Fibroblast of lung (primary cell): Measurements from ENCODE around the gene IER5L. TPM values are rescaled to one million over a fixed set of nuclear protein-coding genes. Genes with fewer than 3 reads are reported as not detected.

Experiments used
- DNase-seq, 2 donors: peaks; one replicate each; pipeline versions ENCODE4 v3.0.0 to v3.0.0-alpha.2; 2010; ENCODE audit warnings: low read depth in 2 of 2
- H2AFZ ChIP-seq: 2 replicates; pipeline ENCODE4 v1.5.1; 2012; ENCODE audit warnings: low read length, control low read depth, inconsistent platforms
- H3K27ac ChIP-seq: 2 replicates; pipeline ENCODE4 v1.5.1; 2011; ENCODE audit warnings: low read length, control low read depth; ENCODE audit not compliant: insufficient read depth
- H3K27me3 ChIP-seq: 2 replicates; pipeline ENCODE4 v1.5.1; 2011; ENCODE audit warnings: mild to moderate bottlenecking, low read length; ENCODE audit not compliant: control insufficient read depth, insufficient read depth
- H3K36me3 ChIP-seq: 2 replicates; pipeline ENCODE4 v1.5.1; 2011; ENCODE audit warnings: low read length; ENCODE audit not compliant: control insufficient read depth, insufficient read depth
- H3K4me1 ChIP-seq: 2 replicates; pipeline ENCODE4 v1.5.1; 2011; ENCODE audit warnings: low read length; ENCODE audit not compliant: control insufficient read depth, insufficient read depth; ENCODE audit errors: extremely low read depth
- H3K4me2 ChIP-seq: 2 replicates; pipeline ENCODE4 v1.5.1; 2011; ENCODE audit warnings: low read length, control low read depth; ENCODE audit not compliant: insufficient read depth; ENCODE audit errors: extremely low read depth
- H3K4me3 ChIP-seq, 4 experiments: fragments of 200-600 bp in 1 of 4; sonication (generic) in 1 of 4; replicated peaks in 1 of 4; 2 replicates each; pipeline ENCODE4 v1.5.1; 2011 to 2016; ENCODE audit warnings: low read length in 4 of 4, low read depth in 3 of 4, mild to moderate bottlenecking in 3 of 4, control low read depth in 2 of 4, inconsistent platforms in 1 of 4, mixed read lengths in 1 of 4; ENCODE audit not compliant: insufficient read depth in 1 of 4; ENCODE audit errors: control extremely low read depth in 1 of 4
- H3K79me2 ChIP-seq: 2 replicates; pipeline ENCODE4 v1.5.1; 2012; ENCODE audit warnings: mild to moderate bottlenecking, low read length, inconsistent platforms; ENCODE audit not compliant: control insufficient read depth, insufficient read depth
- H3K9ac ChIP-seq: 2 replicates; pipeline ENCODE4 v1.5.1; 2011; ENCODE audit warnings: mild to moderate bottlenecking, low read length, control low read depth; ENCODE audit not compliant: insufficient read depth
- H3K9me3 ChIP-seq: 2 replicates; pipeline ENCODE4 v1.5.1; 2012; ENCODE audit warnings: low read depth, low read length; ENCODE audit not compliant: control insufficient read depth, insufficient read depth
- H4K20me1 ChIP-seq: 2 replicates; pipeline ENCODE4 v1.5.1; 2011; ENCODE audit warnings: low read length; ENCODE audit not compliant: control insufficient read depth, insufficient read depth; ENCODE audit errors: extremely low read depth
- EZH2 ChIP-seq: IDR thresholded peaks from 2 replicates; pipeline ENCODE4 v1.5.1; 2012; ENCODE audit warnings: low read length, control low read depth, mild to moderate bottlenecking; ENCODE audit errors: missing control alignments
- polyA plus RNA-seq, 2 donors: library from polyadenylated mRNA; depleted of rRNA in 1 of 2; stranded (reverse) in 1 of 2; unstranded in 1 of 2; fragments of >200 nt; gene quantifications; 2 replicates each; pipeline ENCODE4 v1.2.1, GENCODE V29; 2011 to 2012; ENCODE audit warnings: missing spikeins in 1 of 2
- total RNA-seq: library from RNA; depleted of rRNA; stranded (reverse); fragments of >200 nt; gene quantifications from 2 replicates; pipeline ENCODE4 v1.2.1, GENCODE V29; 2014
- TF ChIP-seq, protein P1 (sequence below), 2 donors: IDR thresholded peaks in 1 of 2; conservative IDR thresholded peaks in 1 of 2; 1 replicate in 1 of 2; 2 replicates in 1 of 2; pipeline ENCODE4 v1.5.1; 2011 to 2012; ENCODE audit warnings: low read length in 2 of 2, control low read depth in 1 of 2, inconsistent platforms in 1 of 2, low read depth in 1 of 2, mild to moderate bottlenecking in 1 of 2

Gene IER5L
- total and polyA plus RNA-seq, 2 donors (not counting 1 experiment from before 2014, with no cell fraction given) = 9.2 to 71.5 TPM

DNA sequence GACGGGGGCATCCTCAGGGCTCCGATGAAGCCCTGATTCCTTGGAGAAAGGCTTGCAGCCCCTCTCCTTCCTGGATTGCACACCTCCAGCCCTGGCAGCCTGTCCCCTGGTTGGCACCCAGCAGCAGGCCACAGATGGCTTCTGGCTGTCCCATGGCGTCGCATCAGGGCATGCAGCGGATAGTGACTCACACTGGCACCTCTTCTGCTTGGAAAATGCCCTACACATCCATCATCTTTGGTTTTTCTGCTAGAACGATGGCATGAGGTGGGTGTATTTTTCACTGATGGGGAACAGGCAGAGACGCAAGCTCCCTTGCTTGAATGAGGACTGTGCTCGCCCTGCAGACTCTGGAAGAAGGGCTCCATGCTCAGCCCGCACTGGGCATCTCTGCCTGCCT, 23.2 kb upstream of the IER5L start:
- Histone ChIP-seq H3K79me2 (no peaks in the 10 kb centered on the region), H3K9me3 (no peaks in the 10 kb centered on the region), H3K9ac (no peak overlapping the region), H2AFZ (no peak overlapping the region), H3K4me3 (no peak overlapping the region), H3K4me2 (no peak overlapping the region), H3K36me3 (no peaks in the 10 kb centered on the region), H3K4me1 (peaks cover 10% of the 10 kb centered on the region), H3K27ac (no peak overlapping the region), H3K27me3 (no peaks in the 10 kb centered on the region), H4K20me1 (no peaks in the 10 kb centered on the region)
- DNase-seq = no peak
- TF ChIP-seq EZH2 = no peak

DNA sequence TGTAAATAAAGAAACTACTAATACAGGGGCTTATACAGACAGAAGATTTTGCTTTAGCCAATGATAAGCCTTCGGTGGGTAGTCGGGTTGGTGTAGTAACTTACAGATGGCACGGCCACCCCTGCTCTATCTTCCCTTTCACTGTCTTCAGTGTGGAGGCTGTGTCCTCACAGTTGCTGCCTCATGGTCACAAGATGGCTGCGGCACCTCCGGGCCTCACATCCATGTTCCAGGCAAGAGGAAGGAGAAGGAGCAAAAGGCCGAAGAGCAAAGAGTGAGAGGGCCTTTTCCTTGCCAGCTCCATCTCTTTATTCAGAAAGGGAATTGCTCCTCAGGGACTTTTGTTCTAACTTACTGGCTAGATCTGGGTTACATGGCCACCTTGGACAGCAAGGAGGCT, 22.2 kb upstream of the IER5L start:
- H3K36me3 ChIP-seq = no peaks in the 10 kb centered on the region
- H2AFZ ChIP-seq = no peak overlapping the region
- no peak overlapping the region for H3K9ac ChIP-seq
- H3K9me3 ChIP-seq = no peaks in the 10 kb centered on the region
- H3K27me3 ChIP-seq = no peaks in the 10 kb centered on the region
- H3K79me2 ChIP-seq = no peaks in the 10 kb centered on the region
- H3K27ac ChIP-seq = no peak overlapping the region
- H3K4me1 ChIP-seq = peaks cover 10% of the 10 kb centered on the region
- H3K4me3 ChIP-seq = no peak overlapping the region
- DNase-seq = no peak
- no peak for TF ChIP-seq EZH2
- TF ChIP-seq, protein P1, sequence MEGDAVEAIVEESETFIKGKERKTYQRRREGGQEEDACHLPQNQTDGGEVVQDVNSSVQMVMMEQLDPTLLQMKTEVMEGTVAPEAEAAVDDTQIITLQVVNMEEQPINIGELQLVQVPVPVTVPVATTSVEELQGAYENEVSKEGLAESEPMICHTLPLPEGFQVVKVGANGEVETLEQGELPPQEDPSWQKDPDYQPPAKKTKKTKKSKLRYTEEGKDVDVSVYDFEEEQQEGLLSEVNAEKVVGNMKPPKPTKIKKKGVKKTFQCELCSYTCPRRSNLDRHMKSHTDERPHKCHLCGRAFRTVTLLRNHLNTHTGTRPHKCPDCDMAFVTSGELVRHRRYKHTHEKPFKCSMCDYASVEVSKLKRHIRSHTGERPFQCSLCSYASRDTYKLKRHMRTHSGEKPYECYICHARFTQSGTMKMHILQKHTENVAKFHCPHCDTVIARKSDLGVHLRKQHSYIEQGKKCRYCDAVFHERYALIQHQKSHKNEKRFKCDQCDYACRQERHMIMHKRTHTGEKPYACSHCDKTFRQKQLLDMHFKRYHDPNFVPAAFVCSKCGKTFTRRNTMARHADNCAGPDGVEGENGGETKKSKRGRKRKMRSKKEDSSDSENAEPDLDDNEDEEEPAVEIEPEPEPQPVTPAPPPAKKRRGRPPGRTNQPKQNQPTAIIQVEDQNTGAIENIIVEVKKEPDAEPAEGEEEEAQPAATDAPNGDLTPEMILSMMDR (conservative IDR thresholded peaks at IDR 0.05 in 1 of 2, IDR thresholded peaks at IDR 0.05 in 1 of 2; ENCODE audit: low read depth in 1 of 2, low read length in 2 of 2) = no peak
- no peak overlapping the region for H3K4me2 ChIP-seq
- H4K20me1 ChIP-seq = no peaks in the 10 kb centered on the region

DNA sequence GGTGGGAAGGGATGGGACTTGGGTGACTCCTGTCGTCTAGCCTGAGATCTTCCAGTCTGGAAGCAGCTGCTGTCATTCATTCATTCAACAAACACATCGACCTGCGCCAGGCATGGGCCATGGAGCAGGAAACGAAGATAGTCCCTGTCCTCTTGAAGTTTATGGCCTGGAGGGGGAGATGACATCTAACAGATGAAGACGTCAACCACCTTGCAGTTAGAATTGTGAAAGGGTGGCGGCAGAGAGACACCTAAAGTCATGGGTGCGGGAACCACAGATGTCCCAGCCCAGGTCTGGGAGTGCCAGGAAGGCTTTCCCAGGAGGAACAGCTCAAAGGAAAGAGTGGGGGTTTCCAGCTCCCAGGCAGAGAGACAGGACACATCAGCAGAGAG, 21.0 kb upstream of the IER5L start:
- Histone ChIP-seq H3K4me3 (no peak overlapping the region), H4K20me1 (no peaks in the 10 kb centered on the region), H3K27ac (no peak overlapping the region), H3K9ac (no peak overlapping the region), H3K36me3 (no peaks in the 10 kb centered on the region), H3K4me2 (no peak overlapping the region), H3K9me3 (no peaks in the 10 kb centered on the region), H3K79me2 (no peaks in the 10 kb centered on the region), H3K27me3 (peaks cover under 1% of the 10 kb centered on the region), H2AFZ (no peak overlapping the region), H3K4me1 (peaks cover 10% of the 10 kb centered on the region)
- DNase-seq = no peak
- TF ChIP-seq, protein P1 (conservative IDR thresholded peaks at IDR 0.05 in 1 of 2, IDR thresholded peaks at IDR 0.05 in 1 of 2; ENCODE audit: low read depth in 1 of 2, low read length in 2 of 2) = no peak
- no peak for TF ChIP-seq EZH2
